NCI-H748 treated with DMSO at 0.1 percent for 48 hours (cell line): ENCODE measurements around the gene SIX4.
"Not testable (repeated sequence)": the region's sequence is repeated elsewhere in the genome, so short reads cannot be mapped to it uniquely, and the experiment has no call there.

Source experiments
- DNase-seq: peaks from one replicate; lab custom pipeline; 2025; lab: John Stamatoyannopoulos, UW

The SIX4 gene

DNA sequence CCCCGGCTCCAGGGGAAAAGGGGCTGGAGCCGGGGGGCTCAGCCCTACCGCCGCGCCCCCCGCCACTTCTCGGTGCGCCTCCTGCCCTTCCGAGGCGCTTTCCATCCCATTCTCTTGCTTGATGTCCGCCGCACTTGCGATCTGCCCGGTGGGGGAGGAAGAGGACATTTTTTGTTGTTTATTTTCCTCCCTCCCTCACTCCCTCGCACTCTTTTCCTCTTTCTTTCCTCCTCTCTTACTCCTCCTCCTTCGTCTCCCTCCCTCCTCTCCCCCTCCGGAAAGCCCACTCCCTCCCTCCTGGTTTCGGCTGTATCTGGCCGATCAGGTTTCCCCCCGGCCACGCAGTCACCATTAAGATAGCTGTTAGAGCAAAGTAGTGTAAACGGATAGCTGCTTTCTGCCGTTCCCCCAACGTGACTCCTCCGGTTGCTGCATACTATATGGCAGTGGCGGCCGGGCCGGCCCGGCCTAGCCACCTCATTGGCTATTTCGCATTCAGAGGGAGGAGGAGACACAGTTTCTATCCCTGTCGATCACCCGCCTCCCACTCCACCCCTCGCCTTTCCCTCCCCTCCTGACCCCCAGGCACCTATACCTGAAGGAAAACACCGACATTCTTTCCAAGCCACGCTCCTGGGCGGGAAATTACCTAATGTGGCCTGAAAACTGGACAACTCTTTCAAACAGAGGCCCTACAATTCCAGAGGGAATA is at the start of gene SIX4:
Gene SIX4, minus strand, starts transcription at position 445 of the 712 bp plus-strand sequence. Its CDS starts 277 bp downstream, at position 168.
- peak; percentile 95 for DNase-seq

DNA sequence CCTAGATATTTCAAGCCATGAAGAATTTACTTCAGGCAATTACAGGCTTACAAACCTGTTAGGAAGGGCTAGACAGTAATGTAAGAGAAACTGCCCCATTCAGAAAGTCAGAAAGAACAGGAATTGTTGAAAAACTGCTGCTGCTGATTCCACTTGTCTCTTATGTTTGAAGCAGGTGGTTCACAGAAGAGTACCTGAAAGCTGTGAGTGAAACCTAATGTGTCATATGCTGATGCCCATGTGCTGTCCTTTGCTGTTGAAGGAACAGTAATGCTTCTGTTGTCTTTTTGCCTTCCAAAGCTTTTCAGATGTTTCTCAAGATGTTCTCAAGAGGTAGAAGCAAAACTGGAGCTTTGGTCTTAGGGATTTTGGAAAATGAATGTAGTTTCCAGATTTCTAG is 49.4 kb upstream of the SIX4 start:
- DNase-seq, result no peak

DNA sequence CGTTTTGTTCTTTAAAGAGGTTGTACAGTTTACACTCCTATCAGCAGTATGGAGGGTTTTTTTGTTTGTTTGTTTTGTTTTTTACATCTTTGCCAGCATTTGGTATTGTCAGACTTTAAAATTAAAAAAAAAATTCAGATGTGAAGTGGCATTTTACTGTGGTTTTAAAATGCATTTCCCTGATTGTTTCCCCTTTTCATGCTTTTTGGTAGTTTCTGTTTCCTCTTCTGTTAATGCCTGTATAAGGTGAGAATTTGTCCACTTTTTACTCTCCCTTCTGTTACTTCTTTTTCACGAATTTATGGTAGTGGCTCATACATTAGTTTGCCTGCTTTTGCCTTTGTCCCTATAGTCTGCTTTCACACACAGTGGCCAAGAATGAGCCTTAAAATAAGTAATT is 47.0 kb upstream of the SIX4 start:
- DNase-seq, result no peak

DNA sequence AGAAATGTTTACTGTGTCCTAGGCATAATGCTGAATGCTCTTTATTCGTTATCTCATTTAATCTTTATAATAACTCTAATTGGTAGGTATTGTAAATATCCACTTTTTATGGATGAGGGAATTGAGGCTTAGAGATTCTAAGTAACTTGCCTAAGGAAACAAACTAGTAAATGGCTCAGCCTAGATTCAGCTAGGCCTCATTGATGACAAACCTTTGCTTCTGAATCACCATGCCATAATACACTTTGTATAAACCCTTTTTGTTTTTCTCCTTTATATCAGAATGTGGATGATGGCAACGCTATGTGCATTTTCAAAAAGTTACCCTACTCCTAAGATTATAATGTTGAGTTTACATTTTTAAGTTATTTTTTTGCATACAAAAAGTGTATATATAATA is 44.5 kb upstream of the SIX4 start:
- no peak for DNase-seq

DNA sequence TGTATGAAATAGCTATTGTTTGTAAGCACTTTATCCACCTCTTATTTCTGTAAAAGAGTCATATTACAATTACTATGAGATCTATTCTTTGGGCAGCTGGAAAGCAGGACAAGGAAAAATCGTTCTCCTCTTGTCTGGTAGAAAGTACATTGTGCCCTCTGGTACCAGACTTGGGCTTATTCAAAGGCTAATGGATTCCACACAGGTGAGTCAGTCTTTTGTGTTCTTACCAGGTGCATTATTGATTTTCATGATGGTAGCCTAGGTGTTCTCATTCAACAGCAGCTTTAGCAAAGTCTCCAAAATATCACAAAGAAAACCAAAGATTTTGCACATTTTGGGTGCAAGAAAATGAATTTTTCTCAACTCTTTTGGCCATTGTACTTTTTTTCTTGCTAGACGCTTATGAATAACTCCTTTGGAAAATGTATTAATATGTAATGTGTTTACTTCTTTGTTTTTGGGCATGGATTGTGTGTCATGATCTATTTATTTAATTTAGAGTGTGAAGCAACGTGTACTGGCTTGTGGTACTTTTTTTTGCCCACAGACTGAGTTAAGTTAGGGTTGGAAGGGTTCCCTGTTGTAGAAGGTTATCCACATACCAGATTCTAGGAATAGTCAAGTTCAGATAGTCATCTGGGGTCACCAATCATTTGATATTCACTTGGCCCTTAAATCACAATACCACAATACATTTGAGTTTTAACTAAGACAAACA is 36.7 kb upstream of the SIX4 start:
- DNase-seq, result peak; percentile 90

DNA sequence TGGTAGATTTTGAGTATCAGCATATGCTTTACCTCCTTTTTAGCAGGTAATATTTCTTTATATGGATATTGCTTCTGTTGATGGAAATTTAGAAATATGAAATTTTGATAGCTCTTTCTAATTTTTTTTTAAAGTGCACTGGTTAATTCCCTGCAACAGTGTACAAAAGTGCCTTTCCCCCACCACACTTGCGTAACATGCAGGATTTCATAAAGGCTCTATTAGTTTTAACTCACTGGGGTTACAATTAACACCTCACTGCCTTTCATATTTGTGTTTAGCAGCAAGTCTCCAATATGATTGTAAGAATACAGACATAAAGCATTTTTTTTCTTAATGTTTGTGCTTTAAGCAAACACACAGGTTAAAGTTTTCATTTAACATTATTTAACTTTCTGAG is 36.1 kb upstream of the SIX4 start:
- peak; percentile 67 for DNase-seq

DNA sequence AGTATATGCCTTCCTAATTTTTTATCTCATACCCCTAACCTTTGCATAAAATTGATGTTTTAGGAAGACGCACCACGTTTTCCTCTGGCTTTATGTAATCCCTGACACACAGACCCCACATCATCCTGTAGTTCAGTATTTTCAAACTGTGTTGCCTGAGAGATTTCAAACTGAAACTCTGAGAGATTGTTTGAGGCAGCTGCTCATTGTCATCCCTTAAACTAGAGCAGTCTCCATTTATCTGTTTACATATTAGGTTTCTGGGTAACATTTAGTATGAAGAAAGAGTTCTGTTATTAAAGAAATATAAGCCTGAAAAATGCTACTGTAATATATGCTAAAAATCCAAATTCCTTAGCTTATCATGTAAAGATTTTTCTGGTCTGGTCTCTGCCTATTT is 34.7 kb upstream of the SIX4 start:
- DNase-seq, result no peak

DNA sequence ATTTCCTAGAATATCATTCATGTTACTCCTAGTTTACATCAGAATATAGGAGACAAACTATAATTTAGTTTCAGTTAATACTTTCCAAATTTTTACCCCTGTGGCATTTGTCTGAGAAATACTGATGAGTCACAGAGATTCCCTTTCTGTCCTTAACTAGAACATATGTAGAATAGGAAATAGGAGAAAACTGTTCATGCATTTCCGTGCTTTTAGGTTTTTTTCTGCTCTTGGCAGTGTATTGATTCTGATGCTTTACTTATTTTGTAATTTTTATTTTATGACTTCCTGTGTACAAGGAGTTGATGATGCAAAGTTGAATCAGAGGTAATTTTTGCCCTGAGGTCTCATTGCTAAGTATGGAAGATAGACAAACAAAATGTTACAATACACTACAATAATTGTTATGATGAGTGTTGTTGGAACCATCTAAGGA is 33.4 kb upstream of the SIX4 start:
- DNase-seq, result no peak

DNA sequence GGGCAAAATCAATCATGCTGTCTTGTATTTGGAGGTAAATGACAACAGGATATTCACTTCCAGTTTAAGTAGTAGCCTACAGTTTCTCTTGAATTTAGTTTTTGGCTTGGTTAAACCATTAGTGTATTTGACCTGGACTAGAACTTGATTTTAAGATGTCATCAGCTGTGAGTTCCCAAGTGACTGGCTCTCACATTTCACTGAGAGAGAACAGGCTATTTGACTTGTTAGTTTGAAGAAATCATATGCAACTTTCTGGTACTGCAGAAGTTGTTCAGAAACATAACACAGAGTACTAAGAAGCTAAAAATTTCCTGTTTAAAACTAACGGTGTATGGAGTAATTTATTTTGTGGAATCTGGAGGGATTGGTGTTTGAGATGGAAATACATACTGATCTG is 32.7 kb upstream of the SIX4 start:
- no peak for DNase-seq

DNA sequence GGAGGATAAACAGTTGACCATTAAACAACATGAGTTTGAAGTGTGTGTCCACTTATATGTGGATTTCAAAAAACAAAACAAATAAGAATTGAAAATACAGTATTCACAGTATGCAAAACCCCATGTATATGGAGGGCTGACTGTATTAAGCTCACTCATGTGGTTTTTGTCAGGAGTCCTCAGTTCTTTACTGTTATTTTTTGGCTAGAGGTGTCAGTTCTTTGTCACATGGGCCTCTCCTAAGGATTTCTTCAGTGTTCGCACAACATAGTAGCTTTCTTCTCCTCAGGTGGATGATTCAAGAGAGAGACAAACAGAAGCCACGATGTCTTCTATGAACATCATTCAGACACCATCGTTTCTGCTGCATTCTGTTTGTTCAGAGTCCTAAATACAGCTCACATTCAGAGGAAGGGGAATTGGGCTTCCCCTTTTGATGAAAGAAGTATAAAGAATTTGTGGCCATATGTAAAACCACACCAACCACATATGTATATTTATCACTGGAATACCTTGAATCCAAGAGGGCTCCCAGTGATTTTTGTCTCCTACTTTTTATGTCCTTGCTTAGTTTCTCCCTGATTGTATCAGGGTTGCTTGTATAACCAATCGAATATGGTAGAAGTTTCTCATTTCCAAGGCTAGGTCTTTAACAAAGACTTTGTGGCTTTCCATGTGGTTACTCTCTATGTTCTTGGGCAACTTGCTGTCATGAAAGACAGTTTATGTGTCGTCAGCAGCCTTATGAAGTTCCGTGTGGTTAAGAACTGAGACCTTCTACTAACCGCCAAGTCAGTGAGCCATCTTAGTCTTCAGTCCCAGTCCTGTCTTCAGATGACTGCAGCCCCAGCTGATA is 29.3 kb upstream of the SIX4 start:
- no peak for DNase-seq

DNA sequence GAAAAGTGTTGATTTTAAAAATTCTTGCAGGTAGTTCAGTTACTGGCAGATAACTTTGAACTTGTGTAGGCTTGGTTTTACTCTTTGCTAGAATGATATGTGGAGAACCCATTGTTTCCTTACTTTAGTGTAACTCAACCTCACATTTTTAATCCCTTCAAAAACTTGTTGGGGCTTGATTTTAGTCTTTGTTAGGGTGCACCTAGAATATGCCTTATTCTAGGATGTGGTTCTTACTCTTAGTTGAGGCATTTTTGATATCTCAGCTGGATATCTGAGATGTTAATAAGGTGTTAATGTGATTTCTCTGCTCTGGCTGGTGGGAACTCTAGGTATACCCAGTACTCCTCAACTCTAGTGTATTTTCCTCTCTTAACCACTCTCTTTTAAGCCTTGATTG is 20.4 kb upstream of the SIX4 start:
- DNase-seq, result no peak

DNA sequence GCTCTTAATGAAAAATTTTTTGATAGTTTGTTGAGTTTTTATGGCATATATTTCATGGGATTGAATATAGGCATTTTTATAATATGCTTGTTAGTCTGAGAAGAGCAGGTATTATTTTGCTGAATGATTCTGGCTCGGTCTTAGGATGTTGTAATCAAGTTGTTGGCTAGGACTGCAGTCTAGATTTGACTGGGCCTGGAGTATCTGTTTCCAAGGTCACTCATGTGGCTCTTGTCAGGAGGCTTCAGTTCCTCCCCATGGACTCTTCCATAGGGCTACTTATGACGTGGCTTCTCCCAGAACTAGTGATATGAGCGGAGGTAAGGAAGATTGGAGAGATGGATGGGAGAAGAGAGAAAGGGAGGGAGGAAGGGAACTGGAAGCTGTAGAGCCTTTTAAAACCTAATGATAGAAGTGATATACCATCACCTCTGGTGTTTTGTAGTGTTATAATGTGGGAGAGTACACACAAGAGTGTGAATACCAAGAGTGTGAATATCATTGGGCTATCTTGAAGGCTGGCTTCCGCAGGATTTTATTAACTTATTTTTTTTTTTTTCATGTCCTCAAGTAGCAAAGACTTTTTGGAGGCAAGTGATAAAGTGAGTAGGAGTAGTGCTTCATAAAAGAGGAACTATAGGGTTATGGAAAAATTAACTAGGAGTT is 14.8 kb upstream of the SIX4 start:
- DNase-seq, result no peak

DNA sequence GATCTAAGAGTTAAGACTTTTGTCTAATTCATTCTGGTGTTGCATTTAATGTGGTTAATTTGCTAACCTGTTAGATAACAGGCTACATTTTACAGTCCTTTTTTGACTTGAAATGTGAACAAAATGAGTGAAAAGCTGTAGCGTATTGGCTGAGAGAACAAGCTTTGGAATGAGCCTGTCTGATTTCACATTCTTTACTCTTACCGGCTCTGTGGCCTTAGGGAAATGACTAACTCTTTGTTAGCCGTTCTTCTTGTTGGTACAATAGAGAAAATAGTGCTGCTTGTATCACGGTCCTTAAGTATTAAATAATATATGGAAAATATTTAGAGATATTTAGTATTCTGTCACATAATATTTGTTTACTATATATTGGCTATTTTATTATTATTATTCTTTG is 12.3 kb upstream of the SIX4 start:
- no peak for DNase-seq

DNA sequence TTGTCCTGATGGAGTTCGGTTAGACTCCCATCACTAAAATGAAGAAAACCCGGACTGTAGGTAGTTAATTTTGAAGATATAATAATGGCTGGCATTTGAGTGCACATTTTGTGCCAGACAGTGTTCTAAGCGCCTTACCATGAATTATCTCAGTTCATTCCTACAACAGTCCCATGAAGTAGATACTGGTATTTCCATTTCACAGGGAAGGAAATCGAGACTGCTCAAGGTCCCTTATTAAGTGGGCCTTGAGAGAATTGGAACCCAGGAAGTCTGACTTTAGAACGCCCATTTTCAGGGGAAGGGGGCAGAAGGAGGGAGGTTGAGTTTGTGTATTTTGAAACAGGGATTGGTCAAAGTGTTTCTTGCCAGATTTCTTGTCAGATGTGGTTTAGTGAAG is 11.3 kb upstream of the SIX4 start:
- DNase-seq, result no peak

DNA sequence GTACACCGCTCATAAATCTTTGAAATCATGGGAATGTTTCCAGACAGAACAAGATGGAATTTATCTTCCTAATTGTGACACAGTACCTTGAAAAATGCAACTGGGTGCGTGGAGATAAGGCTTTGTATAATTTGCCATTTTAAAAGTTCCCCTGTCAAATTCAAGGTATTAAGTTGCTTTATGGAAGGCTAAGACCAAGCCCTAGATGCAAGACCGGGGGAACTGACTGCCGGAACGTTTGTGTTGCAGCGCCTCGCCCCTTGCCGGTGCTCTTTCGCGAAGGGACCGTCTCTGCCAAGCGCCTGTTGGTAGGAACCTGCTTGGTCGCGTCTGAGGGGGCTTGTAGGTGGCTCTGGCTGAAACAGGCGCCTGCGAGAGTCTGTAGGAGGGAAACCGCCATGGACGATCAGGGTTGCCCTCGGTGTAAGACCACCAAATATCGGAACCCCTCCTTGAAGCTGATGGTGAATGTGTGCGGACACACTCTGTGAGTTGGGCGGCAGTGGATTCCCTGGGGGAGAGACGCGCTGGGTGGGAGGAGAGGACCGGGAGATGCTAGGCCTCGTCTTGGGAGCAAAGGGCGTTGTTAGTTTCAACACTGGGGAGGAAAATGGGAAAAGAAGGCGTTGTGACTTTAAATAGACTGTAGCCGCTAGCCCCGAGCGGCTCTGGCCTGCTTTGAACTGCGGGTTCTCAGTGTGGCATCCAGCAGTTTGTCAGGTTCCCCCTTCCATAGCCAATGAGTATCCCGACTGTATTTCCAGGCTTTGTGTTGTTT is 10.5 kb upstream of the SIX4 start, which contains the start of gene MNAT1:
Gene MNAT1, plus strand, starts transcription at position 297 of the 778 bp plus-strand sequence. Its CDS starts 102 bp downstream, at position 399.
- DNase-seq, result peak; percentile 72

DNA sequence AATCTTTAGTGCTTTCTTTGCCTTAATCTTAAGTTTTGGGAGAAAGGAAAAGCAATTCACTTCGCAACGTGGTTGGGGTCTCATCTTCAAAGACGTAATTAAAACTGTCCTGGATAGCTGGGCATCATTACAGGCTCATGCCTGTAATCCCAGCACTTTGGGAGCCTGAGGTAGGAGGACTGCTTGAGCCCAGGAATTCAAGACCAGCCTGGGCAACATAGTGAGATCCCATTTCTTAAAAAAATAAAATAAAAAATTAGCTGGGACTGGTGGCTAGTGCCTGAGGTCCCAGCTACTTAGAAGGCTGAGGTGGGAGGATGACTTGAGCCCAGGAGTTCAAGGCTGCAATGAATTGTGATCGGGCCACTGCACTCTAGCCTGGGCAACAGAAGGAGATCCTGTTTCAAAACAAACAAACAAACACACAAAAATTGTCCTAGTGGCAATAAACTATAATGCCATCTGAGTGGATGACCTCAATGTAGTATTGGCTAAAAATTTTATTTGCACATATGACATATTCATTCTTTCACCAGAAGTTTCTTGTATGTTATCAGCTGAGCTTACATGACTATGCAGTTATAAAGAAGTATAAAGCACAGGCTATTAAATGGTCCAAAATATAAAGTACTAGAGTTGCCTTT is 8.8 kb upstream of the SIX4 start:
- no peak for DNase-seq

DNA sequence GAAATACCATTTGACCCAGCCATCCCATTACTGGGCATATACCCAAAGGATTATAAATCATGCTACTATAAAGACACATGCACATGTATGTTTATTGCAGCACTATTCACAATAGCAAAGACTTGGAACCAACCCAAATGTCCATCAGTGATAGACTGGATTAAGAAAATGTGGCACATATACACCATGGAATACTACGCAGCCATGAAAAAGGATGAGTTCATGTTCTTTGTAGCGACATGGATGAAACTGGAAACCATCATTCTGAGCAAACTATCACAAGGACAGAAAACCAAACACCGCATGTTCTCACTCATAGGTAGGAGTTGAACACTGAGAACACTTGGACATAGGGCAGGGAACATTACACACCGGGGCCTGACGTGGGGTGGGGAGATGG is 7.1 kb upstream of the SIX4 start:
- not testable (repeated sequence) for DNase-seq

DNA sequence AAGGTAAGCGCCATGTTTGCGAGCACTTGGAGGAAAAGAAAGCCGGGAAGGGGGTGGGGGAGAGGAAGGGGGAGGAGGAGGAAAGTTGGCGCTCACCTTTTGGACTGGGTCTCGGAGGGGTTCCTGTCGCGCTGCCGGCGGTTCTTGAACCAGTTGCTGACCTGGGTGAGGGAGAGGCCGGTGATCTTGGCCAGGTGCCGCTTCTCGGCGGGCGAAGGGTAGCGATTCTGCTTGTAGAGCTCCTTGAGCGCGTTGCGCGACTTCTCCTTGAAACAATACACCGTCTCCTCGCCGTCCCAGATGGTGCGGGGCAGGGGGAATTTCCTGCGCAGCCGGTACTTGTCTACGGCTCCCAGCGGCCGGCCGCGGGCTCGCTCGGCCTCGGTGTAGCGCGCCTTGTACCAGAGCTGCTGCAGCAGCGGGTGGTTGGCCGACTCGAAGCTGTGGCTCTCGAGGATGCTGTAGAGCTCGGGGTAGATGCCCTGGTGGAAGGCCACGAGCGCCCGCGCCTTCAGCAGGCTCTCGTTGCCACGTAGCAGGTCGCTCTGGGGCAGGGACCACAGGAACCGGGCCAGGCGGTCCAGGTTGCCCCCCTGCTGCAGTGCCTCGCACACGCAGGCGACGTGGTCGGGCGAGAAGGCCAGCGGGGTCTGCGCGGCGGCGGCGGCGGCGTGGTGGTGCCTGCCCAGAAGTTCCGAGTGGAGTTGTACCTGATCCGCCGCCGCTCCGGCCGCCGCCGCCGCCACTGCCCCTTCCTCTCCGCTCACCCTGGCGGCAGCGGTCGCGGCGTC is 840 bp downstream of the SIX4 start:
- DNase-seq, result no peak

DNA sequence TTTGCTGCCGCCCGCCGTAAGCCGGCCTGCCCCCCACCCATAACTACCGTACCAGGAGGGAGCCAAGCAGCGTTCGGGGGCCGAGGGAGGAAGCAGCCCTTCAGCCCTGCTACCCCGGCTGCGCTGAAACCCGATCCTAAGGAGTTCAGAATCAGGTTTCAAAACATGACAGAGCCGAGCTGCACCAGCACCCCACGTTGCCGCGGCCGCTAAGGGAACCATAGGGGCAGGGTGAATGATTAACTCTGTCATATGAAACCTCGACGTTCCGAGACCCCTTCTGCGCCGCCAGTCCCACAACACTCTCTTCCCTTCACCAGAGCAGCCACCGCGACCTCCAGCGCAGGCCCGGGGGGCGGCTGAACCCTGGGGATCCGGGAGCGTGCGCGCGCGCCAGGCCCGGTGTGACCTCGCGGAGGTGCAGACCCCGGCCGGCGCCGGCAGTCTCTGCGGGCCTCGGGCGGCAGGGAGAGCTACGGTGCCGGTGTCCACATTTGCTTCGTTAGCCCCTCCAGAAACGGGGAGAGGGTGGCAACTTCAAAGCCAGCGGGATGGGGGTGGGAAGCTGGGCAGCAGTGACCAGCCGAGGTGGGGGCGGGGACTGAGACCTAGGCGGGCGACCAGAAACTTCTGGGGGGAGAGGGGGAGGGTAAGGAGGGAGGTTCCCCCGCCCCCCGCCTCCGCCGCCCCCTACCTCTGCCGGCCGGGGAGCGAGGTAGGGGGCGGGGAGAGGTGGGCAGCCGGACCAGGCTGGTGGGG is 1.6 kb downstream of the SIX4 start:
- peak; percentile 60 for DNase-seq

DNA sequence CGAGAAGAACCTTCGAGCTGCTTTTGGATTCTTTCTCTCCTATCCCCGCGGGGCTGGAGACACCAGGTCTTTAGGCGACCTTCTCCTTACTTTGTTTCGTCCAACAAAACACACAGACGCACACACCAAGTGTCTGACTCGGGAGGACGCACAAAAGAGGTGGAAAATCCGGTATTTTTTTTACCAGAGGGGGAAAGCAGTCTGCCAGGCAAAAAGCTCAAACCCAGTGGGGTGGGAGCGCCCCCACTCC is 2.1 kb downstream of the SIX4 start:
- DNase-seq, result no peak
